HG02571 (cell line): ENCODE measurements around the gene GRID2IP.
A peak's percentile ranks its signal among the peaks of the same experiment; 100 is the strongest.
"Not testable (repeated sequence)": the region's sequence is repeated elsewhere in the genome, so short reads cannot be mapped to it uniquely, and the experiment has no call there.

Experiments
- ATAC-seq: cut with Tn5 transposase; IDR thresholded peaks from one replicate; pipeline ENCODE4 v1.9.1; 2021; ENCODE audit warnings: mild to moderate bottlenecking, moderate library complexity; ENCODE audit not compliant: unreplicated experiment

GRID2IP gene

GRCh38 chr7:6453734-6454133 lies 97.5 kb downstream of the GRID2IP start:
- ATAC-seq: no peak

GRCh38 chr7:6451224-6451705 lies 100.0 kb downstream of the GRID2IP start:
- no peak for ATAC-seq

GRCh38 chr7:6450591-6450990 lies 100.7 kb downstream of the GRID2IP start:
- not testable (repeated sequence) for ATAC-seq

DNA sequence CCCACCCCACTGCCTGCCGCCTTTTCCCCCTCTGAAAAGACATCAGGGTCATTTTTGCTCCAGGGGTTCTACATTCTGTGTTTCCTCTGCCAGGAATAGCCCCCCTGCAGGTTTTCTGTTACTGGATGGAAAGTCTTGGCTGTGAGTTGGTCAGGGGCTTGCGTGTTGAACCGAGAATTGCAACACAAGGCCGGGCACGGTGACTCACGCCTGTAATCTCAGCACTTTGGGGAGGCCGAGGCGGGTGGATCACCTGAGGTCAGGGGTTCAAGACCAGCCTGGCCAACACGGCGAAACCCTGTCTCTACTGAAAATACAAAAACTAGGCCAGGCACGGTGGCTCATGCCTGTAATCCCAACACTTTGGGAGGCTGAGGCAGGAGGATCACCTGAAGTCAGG lies 101.4 kb downstream of the GRID2IP start:
- not testable (repeated sequence) for ATAC-seq

DNA sequence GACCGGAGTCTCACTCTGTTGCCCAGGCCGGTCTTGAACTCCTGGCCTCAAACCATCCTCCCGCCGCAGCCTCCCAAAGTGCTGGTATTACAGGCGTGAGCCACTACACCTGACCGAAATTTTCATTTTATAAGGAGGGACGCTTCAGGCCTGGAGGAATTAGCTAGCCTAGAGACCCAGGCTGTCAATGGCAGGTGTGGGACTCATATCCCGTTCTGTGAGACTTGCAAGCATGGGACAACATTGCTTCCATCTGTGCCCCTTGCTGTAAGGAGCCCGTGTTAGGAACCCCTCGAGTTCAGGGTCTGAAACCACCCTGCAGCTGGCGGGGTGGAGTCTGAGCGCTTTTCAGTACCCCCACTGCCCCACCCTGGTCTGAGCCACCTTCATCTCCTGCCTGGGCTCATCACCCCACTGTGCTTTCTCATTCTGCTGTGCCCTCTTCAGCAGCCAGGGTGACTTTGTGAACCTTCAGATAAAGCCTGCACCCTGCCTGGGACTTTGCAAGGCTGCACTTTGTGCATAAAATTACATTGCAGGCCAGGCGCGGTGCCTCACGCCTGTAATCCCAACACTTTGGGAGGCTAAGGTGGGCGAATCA lies 102.2 kb downstream of the GRID2IP start:
- ATAC-seq: no peak

GRCh38 chr7:6447581-6448199 lies 103.6 kb downstream of the GRID2IP start, which contains the start of gene DAGLB:
Gene DAGLB (minus strand): TSS chr7:6447954. CDS start chr7:6447842, 112 bp downstream.
- peak; percentile 81 for ATAC-seq
